HUES6 (cell line): ENCODE results near the gene PKD1.

Experiments
- H3K27ac ChIP-seq: 2 replicates; pipeline ENCODE4 v1.7.0; 2013; ENCODE audit warnings: low read depth, mild to moderate bottlenecking, low read length, inconsistent platforms
- H3K27me3 ChIP-seq: 2 replicates; pipeline ENCODE4 v1.6.1; 2013; ENCODE audit warnings: low read length; ENCODE audit not compliant: control insufficient read depth, insufficient read depth
- H3K36me3 ChIP-seq: 2 replicates; pipeline ENCODE4 v1.6.1; 2013; ENCODE audit warnings: low read length; ENCODE audit not compliant: control insufficient read depth, insufficient read depth
- H3K4me1 ChIP-seq: 2 replicates; pipeline ENCODE4 v1.6.1; 2013; ENCODE audit warnings: low read length; ENCODE audit not compliant: control insufficient read depth, insufficient read depth
- H3K4me3 ChIP-seq: 2 replicates; pipeline ENCODE4 v1.5.1; 2013; ENCODE audit warnings: low read depth, low read length
- H3K9ac ChIP-seq: one replicate; pipeline ENCODE4 v1.6.1; 2013; ENCODE audit warnings: mild to moderate bottlenecking, low read length
- H3K9me3 ChIP-seq: 2 replicates; pipeline ENCODE4 v1.6.1; 2013; ENCODE audit warnings: low read depth, low read length; ENCODE audit not compliant: control insufficient read depth, insufficient read depth

The PKD1 gene

GRCh38 chr16:2077016-2077415 is 58.7 kb downstream of the PKD1 start:
- H3K9ac ChIP-seq, result no peak overlapping the region
- H3K27ac ChIP-seq, result no peak overlapping the region
- H3K9me3 ChIP-seq, result no peaks in the 10 kb centered on the region
- peaks cover 76% of the 10 kb centered on the region for H3K36me3 ChIP-seq
- H3K27me3 ChIP-seq, result no peaks in the 10 kb centered on the region
- no peaks in the 10 kb centered on the region for H3K4me1 ChIP-seq
- no peak overlapping the region for H3K4me3 ChIP-seq

- Histone ChIP-seq H3K27me3 (no peaks in the 10 kb centered on the region), H3K27ac (no peak overlapping the region), H3K9ac (no peak overlapping the region), H3K4me1 (no peaks in the 10 kb centered on the region), H3K4me3 (no peak overlapping the region), H3K36me3 (peaks cover 77% of the 10 kb centered on the region), H3K9me3 (no peaks in the 10 kb centered on the region)
These were observed 59.4 kb downstream of the PKD1 start for GRCh38 chr16:2076072-2076865.

DNA sequence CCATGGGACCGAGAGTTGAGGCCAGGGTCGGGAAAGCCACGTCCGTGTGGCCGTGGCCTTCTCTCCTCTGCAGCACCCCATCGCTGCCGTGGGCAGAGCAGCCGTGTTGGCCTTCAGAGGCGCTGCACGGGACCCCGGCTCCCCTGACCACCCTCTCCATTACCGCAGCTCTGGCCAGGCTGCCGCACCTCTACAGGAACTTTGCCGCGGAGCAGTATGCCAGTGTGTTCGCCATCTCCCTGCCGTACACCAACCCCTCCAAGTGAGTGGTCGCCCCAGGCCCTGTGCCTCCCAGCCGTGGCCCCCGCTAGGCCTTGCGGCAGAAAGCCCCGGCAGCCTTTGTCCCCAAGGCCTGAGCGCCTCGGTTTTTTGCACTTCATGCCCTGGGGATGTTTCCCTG is 60.1 kb downstream of the PKD1 start:
- H3K4me3 ChIP-seq, result no peak overlapping the region
- H3K27me3 ChIP-seq, result no peaks in the 10 kb centered on the region
- peaks cover 73% of the 10 kb centered on the region for H3K36me3 ChIP-seq
- no peak overlapping the region for H3K27ac ChIP-seq
- H3K9me3 ChIP-seq, result no peaks in the 10 kb centered on the region
- no peak overlapping the region for H3K9ac ChIP-seq
- H3K4me1 ChIP-seq, result no peaks in the 10 kb centered on the region

GRCh38 chr16:2074071-2074470 is 61.6 kb downstream of the PKD1 start:
- H3K27me3 ChIP-seq, result no peaks in the 10 kb centered on the region
- H3K9me3 ChIP-seq, result no peaks in the 10 kb centered on the region
- H3K4me3 ChIP-seq, result no peak overlapping the region
- H3K9ac ChIP-seq, result no peak overlapping the region
- no peaks in the 10 kb centered on the region for H3K4me1 ChIP-seq
- no peak overlapping the region for H3K27ac ChIP-seq
- peaks cover 68% of the 10 kb centered on the region for H3K36me3 ChIP-seq

GRCh38 chr16:2072926-2073325 is 62.8 kb downstream of the PKD1 start:
- H3K27me3 ChIP-seq, result no peaks in the 10 kb centered on the region
- H3K4me1 ChIP-seq, result no peaks in the 10 kb centered on the region

GRCh38 chr16:2071454-2072202 is 64.1 kb downstream of the PKD1 start:
- no peak overlapping the region for H3K4me3 ChIP-seq
- H3K27ac ChIP-seq, result no peak overlapping the region
- peaks cover 71% of the 10 kb centered on the region for H3K36me3 ChIP-seq
- H3K27me3 ChIP-seq, result no peaks in the 10 kb centered on the region
- H3K4me1 ChIP-seq, result no peaks in the 10 kb centered on the region
- no peaks in the 10 kb centered on the region for H3K9me3 ChIP-seq
- no peak overlapping the region for H3K9ac ChIP-seq

More at GRCh38 chr16:2072926-2073325, 62.8 kb downstream of the PKD1 start:
- Histone ChIP-seq H3K9me3 (no peaks in the 10 kb centered on the region), H3K9ac (no peak overlapping the region), H3K36me3 (peaks cover 66% of the 10 kb centered on the region), H3K4me3 (no peak overlapping the region), H3K27ac (no peak overlapping the region)

DNA sequence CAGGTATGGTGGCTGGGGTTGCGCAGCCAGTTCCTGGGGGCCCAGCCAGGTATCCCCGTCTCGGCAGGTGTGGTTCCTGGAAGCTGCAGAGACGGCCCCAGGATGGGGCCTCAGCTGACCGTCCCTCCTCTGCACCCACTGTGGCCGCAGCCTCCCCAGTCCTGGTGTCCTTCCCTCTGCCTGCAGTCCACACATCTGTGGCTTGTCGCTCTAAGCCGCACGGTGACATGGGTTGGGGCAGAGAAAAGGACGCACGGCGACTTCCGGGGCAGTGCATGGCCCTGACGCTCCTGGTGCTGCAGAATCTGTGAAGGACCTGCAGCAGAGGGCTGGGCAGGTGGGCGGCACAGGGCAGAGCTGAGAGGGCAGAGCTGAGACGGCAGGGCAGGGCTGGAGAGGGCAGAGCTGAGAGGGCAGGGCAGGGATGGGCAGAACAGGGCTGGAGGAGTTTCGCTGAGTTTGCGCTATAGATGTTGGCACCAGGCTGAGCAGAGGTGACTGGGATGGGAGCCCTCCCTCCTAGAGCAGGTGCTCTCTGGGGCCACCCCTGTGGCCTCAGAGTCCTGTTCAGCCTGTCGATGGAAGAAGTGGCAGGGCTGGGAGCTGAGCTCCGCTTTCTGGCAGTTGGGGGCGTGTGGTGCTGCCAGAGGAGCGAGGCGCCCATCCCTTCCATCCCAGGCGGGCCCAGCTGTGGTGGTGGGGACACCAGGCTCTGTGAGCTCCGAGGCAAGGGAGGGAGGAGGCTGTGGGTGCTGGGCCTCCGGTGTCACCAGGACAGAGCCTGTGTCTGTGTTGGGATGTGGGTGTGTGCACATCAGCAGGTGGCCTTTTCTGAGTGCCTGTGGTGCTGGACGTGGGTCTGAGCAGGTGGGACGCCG is 64.9 kb downstream of the PKD1 start:
- Histone ChIP-seq H3K4me1 (no peaks in the 10 kb centered on the region), H3K9ac (no peak overlapping the region), H3K4me3 (no peak overlapping the region), H3K36me3 (peaks cover 70% of the 10 kb centered on the region), H3K27me3 (no peaks in the 10 kb centered on the region), H3K27ac (no peak overlapping the region), H3K9me3 (no peaks in the 10 kb centered on the region)

DNA sequence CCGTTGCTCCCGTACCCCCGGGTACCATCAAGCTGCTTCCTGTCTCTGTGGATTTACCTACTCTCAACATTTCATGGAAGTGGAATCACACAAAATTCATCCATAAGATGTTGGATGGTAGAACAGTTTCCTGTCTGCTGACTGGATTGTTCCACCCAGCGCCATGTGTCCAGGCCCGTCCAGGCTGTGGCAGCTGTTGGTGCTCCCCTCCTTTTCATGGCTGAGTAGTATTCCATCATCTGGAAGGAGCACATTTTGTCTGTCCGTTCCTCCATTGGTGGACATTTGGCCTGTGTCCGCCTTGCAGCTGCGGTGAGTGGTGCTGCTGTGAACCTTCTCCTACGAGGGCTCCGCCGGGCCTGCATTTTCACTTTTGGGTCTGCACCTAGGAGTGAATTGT is 69.6 kb downstream of the PKD1 start:
- no peaks in the 10 kb centered on the region for H3K9me3 ChIP-seq
- H3K4me3 ChIP-seq, result no peak overlapping the region
- no peak overlapping the region for H3K27ac ChIP-seq
- no peak overlapping the region for H3K9ac ChIP-seq
- peaks cover 66% of the 10 kb centered on the region for H3K36me3 ChIP-seq
- no peaks in the 10 kb centered on the region for H3K27me3 ChIP-seq
- no peaks in the 10 kb centered on the region for H3K4me1 ChIP-seq

GRCh38 chr16:2064368-2064945 is 71.2 kb downstream of the PKD1 start:
- Histone ChIP-seq H3K9ac (no peak overlapping the region), H3K9me3 (no peaks in the 10 kb centered on the region), H3K4me1 (no peaks in the 10 kb centered on the region), H3K36me3 (peaks cover 71% of the 10 kb centered on the region), H3K27me3 (no peaks in the 10 kb centered on the region), H3K4me3 (no peak overlapping the region), H3K27ac (no peak overlapping the region)

DNA sequence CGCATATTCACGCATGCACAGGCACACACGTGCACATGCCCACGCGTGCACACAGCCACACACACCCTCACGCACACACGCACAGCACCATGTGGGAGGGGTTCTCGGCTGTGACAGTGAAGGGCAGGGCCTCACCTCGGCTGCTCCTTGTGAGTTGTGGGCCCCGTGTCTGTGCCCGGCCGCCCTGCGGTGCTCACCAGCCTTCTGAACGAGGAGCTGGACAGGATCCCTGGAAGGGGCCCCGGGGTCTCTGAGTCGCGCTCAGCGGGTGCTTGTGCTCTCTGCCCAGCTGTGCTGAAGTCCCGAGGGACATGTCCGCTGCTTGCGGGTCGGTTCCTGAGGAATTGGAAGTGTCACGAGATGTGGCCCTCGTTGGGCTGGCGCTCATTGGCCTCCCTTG is 71.8 kb downstream of the PKD1 start:
- peaks cover 68% of the 10 kb centered on the region for H3K36me3 ChIP-seq
- H3K9me3 ChIP-seq, result no peaks in the 10 kb centered on the region
- no peaks in the 10 kb centered on the region for H3K4me1 ChIP-seq
- no peak overlapping the region for H3K4me3 ChIP-seq
- H3K27ac ChIP-seq, result no peak overlapping the region
- H3K27me3 ChIP-seq, result no peaks in the 10 kb centered on the region
- no peak overlapping the region for H3K9ac ChIP-seq
